Pancreas (tissue), 10 donors: ENCODE results near the gene NUDT7. TPM values are rescaled to one million over a fixed set of nuclear protein-coding genes. Genes with fewer than 3 reads are reported as not detected.

Experiments
- ATAC-seq, 4 donors: fragments of 200-7000 bp; cut with Tn5 transposase; one replicate each; pipeline versions ENCODE4 v1.8.0 to v1.9.1; 2020; ENCODE audit warnings: mild to moderate bottlenecking in 4 of 4, moderate library complexity in 4 of 4
- DNase-seq, 6 donors: peaks; one replicate each; pipeline ENCODE4 v3.0.0-alpha.2; 2020
- FAIRE-seq: peaks from 2 replicates; lab custom pipeline; 2012; peaks lifted over from hg19 to GRCh38; lab: Jason Lieb, UNC
- H3K27ac ChIP-seq, 4 donors: fragments of 200-600 bp; sonication (generic); 1 replicate in 3 of 4; 2 replicates in 1 of 4; pipeline versions ENCODE4 v1.5.0 to v1.8.0; 2020
- H3K27me3 ChIP-seq, 4 donors: fragments of 200-600 bp; one replicate each; pipeline ENCODE4 v1.8.0; 2021
- H3K36me3 ChIP-seq, 3 donors: fragments of 200-600 bp; sonication (generic) in 1 of 3; one replicate each; pipeline versions ENCODE4 v1.5.0 to v1.8.0; 2020 to 2021
- H3K4me1 ChIP-seq, 3 donors: fragments of 200-600 bp; one replicate each; pipeline ENCODE4 v1.8.0; 2021
- H3K4me3 ChIP-seq, 4 donors: fragments of 200-600 bp; sonication (generic) in 2 of 4; one replicate each; pipeline versions ENCODE4 v1.5.0 to v1.8.0; 2020 to 2021
- H3K9me3 ChIP-seq, 4 donors: fragments of 200-600 bp; one replicate each; pipeline ENCODE4 v1.8.0; 2021
- CTCF ChIP-seq, 4 donors: fragments of 200-600 bp; sonication (generic) in 3 of 4; IDR thresholded peaks; one replicate each; pipeline versions ENCODE4 v1.5.0 to v1.8.0; 2021; ENCODE audit warnings: antibody characterized with exemption in 4 of 4
- whole genome bisulfite sequencing, 2 donors: extraction: QIAGEN DNeasy Blood & Tissue Kit; methylation state at CpG; one replicate each; pipeline ENCODE4 v1.1.7; 2013; 5-methylcytosine and 5-hydroxymethylcytosine counted together
- intact Hi-C, 3 donors: fragments of 100-400 bp; cut with DNase I; formaldehyde crosslinking; loops; one replicate each; pipeline versions ENCODE4 v1.11.1 to v1.14.2; 2022
- polyA plus RNA-seq, 2 donors: library from polyadenylated mRNA; stranded (reverse); fragments of 200-250 nt; gene quantifications; one replicate each; pipeline ENCODE4 v1.2.3, GENCODE V29; 2013
- total RNA-seq, 6 donors: library from RNA; stranded (reverse); fragmentation: NEBNext Ultra II Directional in 4 of 6; extraction: Animal tissue kit (Norgen Biotek cat#: 25700) in 4 of 6; gene quantifications; one replicate each; pipeline versions ENCODE4 v1.2.1 to v1.2.4, GENCODE V29; 2021 to 2023
- donor health status: healthy with polysubstance abuse.
- donor health status: DM: no; HTN: no; CAD: no; lungs with moderate emphysema.
- donor health status: DM: no; HTN: no; CAD: no.
- donor health status: control.
- donor health status: control.
- donor health status: Bipolar disorder and iron deficiency.
- donor health status: DM: yes; HTN: yes; CAD: no.
- donor health status: DM: no; HTN: no; CAD: no.
- donor health status: DM: no; HTN: no; CAD: no.
- donor health status: DM: yes; HTN: yes; CAD: no.

Gene NUDT7
- total and polyA plus RNA-seq, 8 donors = 2.7 to 9.3 (median 4.1) TPM

GRCh38 chr16:77790009-77790372 lies 67.7 kb downstream of the NUDT7 start:
- Histone ChIP-seq H3K27me3 (peaks cover 0 to 16% (median 1%) of the 10 kb centered on the region in 4 donors), H3K9me3 (no peaks in the 10 kb centered on the region), H3K27ac (no peak overlapping the region), H3K4me3 (no peak overlapping the region), H3K36me3 (no peaks in the 10 kb centered on the region), H3K4me1 (peaks cover 0 to 11% (median 8%) of the 10 kb centered on the region in 3 donors)
- ATAC-seq (no peak), DNase-seq (no peak), FAIRE-seq (no peak)
- intact Hi-C loops = no loop called here
- no peak for TF ChIP-seq CTCF (IDR thresholded peaks at IDR 0.05)
- 18 to 22% methylated on average over 11 of the region's 11 CpGs for WGBS, 2 donors

GRCh38 chr16:77790912-77791311 lies 68.6 kb downstream of the NUDT7 start:
- H3K9me3 ChIP-seq = no peaks in the 10 kb centered on the region
- no peak for TF ChIP-seq CTCF (IDR thresholded peaks at IDR 0.05)
- WGBS, 2 donors = 44% methylated on average over 3 of the region's 3 CpGs
- no peak overlapping the region for H3K27ac ChIP-seq
- DNase-seq (no peak), ATAC-seq (peak in 2 of 4 donors; percentile 24 to 38), FAIRE-seq (no peak)
- intact Hi-C loops = no loop called here
- peaks cover 0 to 16% (median 1%) of the 10 kb centered on the region in 4 donors for H3K27me3 ChIP-seq
- H3K4me1 ChIP-seq = peaks cover 0 to 11% (median 8%) of the 10 kb centered on the region in 3 donors
- no peaks in the 10 kb centered on the region for H3K36me3 ChIP-seq
- no peak overlapping the region for H3K4me3 ChIP-seq

Other genes starting within 250 kb of the NUDT7 start
- gene VAT1L, start 66.0 kb downstream of the NUDT7 start, total RNA-seq = 1 to 10 TPM in 3 of 6 donors, under 1 TPM in 3; 0.32 to 2.3 (median 1.0) TPM
- gene VAT1L, start 66.0 kb downstream of the NUDT7 start, polyA plus RNA-seq = 10 to 100 TPM in 1 of 2 donors, 1 to 10 TPM in 1; 1.3 to 10.7 TPM